ENCODE measurements around the gene GRB14.

The GRB14 gene

DNA sequence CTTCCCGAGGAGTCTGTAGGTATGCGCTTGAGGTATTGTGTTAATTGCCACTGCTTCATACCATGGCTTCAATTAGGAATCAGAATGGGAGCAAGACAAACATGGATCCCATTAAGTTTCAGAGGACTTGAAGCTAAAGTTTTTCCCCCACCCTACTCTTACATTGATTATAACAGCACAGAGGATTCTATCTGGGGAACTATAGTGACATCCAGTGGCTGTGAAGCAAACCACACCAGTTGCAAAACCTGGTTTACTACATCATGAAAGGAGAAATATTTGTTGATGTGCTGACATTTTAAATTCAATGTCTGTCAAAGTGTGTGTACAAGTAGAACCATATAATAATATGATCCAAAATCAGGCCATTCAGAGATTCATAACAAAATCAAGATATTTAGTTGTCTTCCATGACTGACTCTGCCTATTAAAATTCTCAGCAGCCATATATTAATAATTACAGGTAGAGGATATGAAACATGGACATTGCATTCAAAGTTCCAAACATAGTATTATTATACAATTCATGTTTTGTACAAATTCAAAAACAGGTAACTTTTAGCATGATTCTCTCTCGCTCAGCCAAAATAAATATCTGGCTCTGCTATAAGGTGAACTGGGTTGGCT is 82.9 kb downstream of the GRB14 start:
- no peak for TF ChIP-seq REST (IDR thresholded peaks at IDR 0.05; ENCODE audit: insufficient read depth in 1 of 2, low read depth in 2 of 2, low read length in 2 of 2)
- no peak for TF ChIP-seq POLR2AphosphoS5 (IDR thresholded peaks at IDR 0.05; ENCODE audit: low read depth, low read length)
- no peak for TF ChIP-seq SIN3A (IDR thresholded peaks at IDR 0.05; ENCODE audit: borderline replicate concordance, insufficient read depth, low read length)
- no peak for TF ChIP-seq FOXP2 (optimal IDR thresholded peaks at IDR 0.05; ENCODE audit: borderline replicate concordance, extremely low read depth, extremely low read length, insufficient read depth)
- TF ChIP-seq TAF1 (IDR thresholded peaks at IDR 0.05; ENCODE audit: borderline replicate concordance, insufficient read depth, low read length): no peak

- TF ChIP-seq TAF1 (IDR thresholded peaks at IDR 0.05; ENCODE audit: borderline replicate concordance, insufficient read depth, low read length) (no peak), SIN3A (IDR thresholded peaks at IDR 0.05; ENCODE audit: borderline replicate concordance, insufficient read depth, low read length) (no peak), FOXP2 (optimal IDR thresholded peaks at IDR 0.05; ENCODE audit: borderline replicate concordance, extremely low read depth, extremely low read length, insufficient read depth) (no peak), REST (IDR thresholded peaks at IDR 0.05; ENCODE audit: insufficient read depth in 1 of 2, low read depth in 2 of 2, low read length in 2 of 2) (no peak), POLR2AphosphoS5 (IDR thresholded peaks at IDR 0.05; ENCODE audit: low read depth, low read length) (no peak)
Observed at GRCh38 chr2:164535280-164536025, 85.8 kb downstream of the GRB14 start.

DNA sequence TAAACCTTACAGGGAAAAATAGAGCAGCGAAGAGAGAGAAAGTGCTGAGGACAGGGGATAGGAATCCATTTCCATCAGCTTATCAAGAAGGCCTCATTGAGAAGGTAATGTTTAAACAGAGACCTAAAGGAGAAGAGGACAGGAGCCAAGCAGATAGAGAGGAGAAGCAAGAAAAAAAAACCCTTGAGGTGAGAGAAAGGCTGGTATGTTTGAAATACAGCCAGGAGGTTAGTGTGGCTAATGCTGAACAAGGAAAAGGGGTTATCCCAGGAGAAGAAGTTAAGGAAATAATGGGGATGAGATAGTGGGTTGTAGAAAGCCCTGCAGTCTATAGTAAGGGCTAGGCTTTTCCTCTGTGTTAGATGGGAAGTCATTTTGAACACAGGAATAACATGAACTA is 90.8 kb downstream of the GRB14 start:
- TF ChIP-seq TAF1 (IDR thresholded peaks at IDR 0.05; ENCODE audit: borderline replicate concordance, insufficient read depth, low read length) (no peak), POLR2AphosphoS5 (IDR thresholded peaks at IDR 0.05; ENCODE audit: low read depth, low read length) (no peak), REST (IDR thresholded peaks at IDR 0.05; ENCODE audit: insufficient read depth in 1 of 2, low read depth in 2 of 2, low read length in 2 of 2) (no peak), SIN3A (IDR thresholded peaks at IDR 0.05; ENCODE audit: borderline replicate concordance, insufficient read depth, low read length) (no peak), FOXP2 (optimal IDR thresholded peaks at IDR 0.05; ENCODE audit: borderline replicate concordance, extremely low read depth, extremely low read length, insufficient read depth) (no peak)

DNA sequence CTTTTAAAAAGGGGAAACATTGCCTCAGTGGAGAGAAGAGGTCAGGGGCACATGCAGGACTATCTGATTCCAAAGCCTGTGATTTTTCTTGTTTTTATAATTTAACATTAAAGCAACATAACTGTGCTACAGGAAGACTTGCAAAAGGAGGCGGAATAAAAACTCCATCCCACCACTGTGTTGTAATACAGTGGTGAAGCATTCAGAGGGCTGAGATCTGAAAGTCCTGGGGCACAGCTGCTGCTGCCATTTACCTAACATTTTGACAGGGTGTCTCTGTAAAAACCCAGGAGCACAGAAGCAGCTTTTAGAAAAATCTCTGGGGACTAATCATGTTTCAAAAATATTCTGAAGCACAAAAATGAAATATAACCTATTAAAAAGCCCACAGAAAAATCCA is 97.6 kb downstream of the GRB14 start:
- no peak for TF ChIP-seq REST (IDR thresholded peaks at IDR 0.05; ENCODE audit: insufficient read depth in 1 of 2, low read depth in 2 of 2, low read length in 2 of 2)
- TF ChIP-seq SIN3A (IDR thresholded peaks at IDR 0.05; ENCODE audit: borderline replicate concordance, insufficient read depth, low read length): no peak
- TF ChIP-seq TAF1 (IDR thresholded peaks at IDR 0.05; ENCODE audit: borderline replicate concordance, insufficient read depth, low read length): no peak
- TF ChIP-seq POLR2AphosphoS5 (IDR thresholded peaks at IDR 0.05; ENCODE audit: low read depth, low read length): no peak
- TF ChIP-seq FOXP2 (optimal IDR thresholded peaks at IDR 0.05; ENCODE audit: borderline replicate concordance, extremely low read depth, extremely low read length, insufficient read depth): no peak
